Measurements from ENCODE around the gene ALK.

The ALK gene

GRCh38 chr2:29452036-29452435 is 469.4 kb downstream of the ALK start:
- Mint-ChIP-seq H3K9me3 (ENCODE audit: low read depth) (no peaks in the 10 kb centered on the region), H3K36me3 (no peaks in the 10 kb centered on the region), H3K4me3 (no peak overlapping the region), H3K27ac (no peak overlapping the region), H3K4me1 (ENCODE audit: low read depth) (no peaks in the 10 kb centered on the region), H3K27me3 (peaks cover 6% of the 10 kb centered on the region)

GRCh38 chr2:29450596-29451222 is 470.7 kb downstream of the ALK start:
- Mint-ChIP-seq H3K27ac (no peak overlapping the region), H3K9me3 (ENCODE audit: low read depth) (no peaks in the 10 kb centered on the region), H3K4me1 (ENCODE audit: low read depth) (no peaks in the 10 kb centered on the region), H3K27me3 (peaks cover 4% of the 10 kb centered on the region), H3K4me3 (no peak overlapping the region), H3K36me3 (no peaks in the 10 kb centered on the region)

GRCh38 chr2:29449499-29449898 is 471.9 kb downstream of the ALK start:
- Mint-ChIP-seq H3K36me3 (no peaks in the 10 kb centered on the region), H3K27ac (no peak overlapping the region), H3K9me3 (ENCODE audit: low read depth) (no peaks in the 10 kb centered on the region), H3K4me3 (no peak overlapping the region), H3K27me3 (peaks cover 4% of the 10 kb centered on the region), H3K4me1 (ENCODE audit: low read depth) (no peaks in the 10 kb centered on the region)

- H3K36me3 Mint-ChIP-seq = no peaks in the 10 kb centered on the region
- no peaks in the 10 kb centered on the region for H3K9me3 Mint-ChIP-seq (ENCODE audit: low read depth)
- H3K4me3 Mint-ChIP-seq = no peak overlapping the region
- no peaks in the 10 kb centered on the region for H3K4me1 Mint-ChIP-seq (ENCODE audit: low read depth)
- H3K27me3 Mint-ChIP-seq = peaks cover 4% of the 10 kb centered on the region
- H3K27ac Mint-ChIP-seq = no peak overlapping the region
Measured at GRCh38 chr2:29448096-29448688, 473.2 kb downstream of the ALK start.

GRCh38 chr2:29447513-29447912 is 473.9 kb downstream of the ALK start:
- no peaks in the 10 kb centered on the region for H3K9me3 Mint-ChIP-seq (ENCODE audit: low read depth)
- no peak overlapping the region for H3K4me3 Mint-ChIP-seq
- H3K27me3 Mint-ChIP-seq = peaks cover 4% of the 10 kb centered on the region
- H3K4me1 Mint-ChIP-seq (ENCODE audit: low read depth) = no peaks in the 10 kb centered on the region
- no peaks in the 10 kb centered on the region for H3K36me3 Mint-ChIP-seq
- H3K27ac Mint-ChIP-seq = no peak overlapping the region

- Mint-ChIP-seq H3K27me3 (peaks cover 6% of the 10 kb centered on the region), H3K27ac (no peak overlapping the region), H3K36me3 (no peaks in the 10 kb centered on the region), H3K4me1 (ENCODE audit: low read depth) (no peaks in the 10 kb centered on the region), H3K4me3 (no peak overlapping the region), H3K9me3 (ENCODE audit: low read depth) (no peaks in the 10 kb centered on the region)
Measured at GRCh38 chr2:29446847-29447246, 474.5 kb downstream of the ALK start.

GRCh38 chr2:29444150-29444549 is 477.2 kb downstream of the ALK start:
- Mint-ChIP-seq H3K4me3 (no peak overlapping the region), H3K27me3 (peaks cover 8% of the 10 kb centered on the region), H3K36me3 (no peaks in the 10 kb centered on the region), H3K27ac (no peak overlapping the region), H3K9me3 (ENCODE audit: low read depth) (no peaks in the 10 kb centered on the region), H3K4me1 (ENCODE audit: low read depth) (no peaks in the 10 kb centered on the region)

- H3K9me3 Mint-ChIP-seq (ENCODE audit: low read depth) = no peaks in the 10 kb centered on the region
- H3K4me1 Mint-ChIP-seq (ENCODE audit: low read depth) = no peaks in the 10 kb centered on the region
- H3K4me3 Mint-ChIP-seq = no peak overlapping the region
- H3K27me3 Mint-ChIP-seq = peaks cover 8% of the 10 kb centered on the region
- no peaks in the 10 kb centered on the region for H3K36me3 Mint-ChIP-seq
- no peak overlapping the region for H3K27ac Mint-ChIP-seq
Measured at GRCh38 chr2:29443627-29444026, 477.8 kb downstream of the ALK start.

- Mint-ChIP-seq H3K4me3 (no peak overlapping the region), H3K9me3 (ENCODE audit: low read depth) (no peaks in the 10 kb centered on the region), H3K27ac (no peak overlapping the region), H3K4me1 (ENCODE audit: low read depth) (no peaks in the 10 kb centered on the region), H3K36me3 (no peaks in the 10 kb centered on the region), H3K27me3 (peaks cover 8% of the 10 kb centered on the region)
Measured at GRCh38 chr2:29443151-29443550, 478.2 kb downstream of the ALK start.

GRCh38 chr2:29440921-29441623 is 480.3 kb downstream of the ALK start:
- H3K4me1 Mint-ChIP-seq (ENCODE audit: low read depth) = no peaks in the 10 kb centered on the region
- no peak overlapping the region for H3K27ac Mint-ChIP-seq
- H3K4me3 Mint-ChIP-seq = no peak overlapping the region
- peaks cover 8% of the 10 kb centered on the region for H3K27me3 Mint-ChIP-seq
- no peaks in the 10 kb centered on the region for H3K9me3 Mint-ChIP-seq (ENCODE audit: low read depth)
- H3K36me3 Mint-ChIP-seq = no peaks in the 10 kb centered on the region

- H3K36me3 Mint-ChIP-seq = no peaks in the 10 kb centered on the region
- H3K27ac Mint-ChIP-seq = no peak overlapping the region
- no peaks in the 10 kb centered on the region for H3K4me1 Mint-ChIP-seq (ENCODE audit: low read depth)
- no peak overlapping the region for H3K4me3 Mint-ChIP-seq
- H3K9me3 Mint-ChIP-seq (ENCODE audit: low read depth) = no peaks in the 10 kb centered on the region
- H3K27me3 Mint-ChIP-seq = no peaks in the 10 kb centered on the region
Measured at GRCh38 chr2:29433920-29434319, 487.5 kb downstream of the ALK start.

- Mint-ChIP-seq H3K9me3 (ENCODE audit: low read depth) (no peaks in the 10 kb centered on the region), H3K4me3 (no peak overlapping the region)
Measured at GRCh38 chr2:29433128-29433527, 488.3 kb downstream of the ALK start.

GRCh38 chr2:29431485-29431884 is 489.9 kb downstream of the ALK start:
- Mint-ChIP-seq H3K9me3 (ENCODE audit: low read depth) (no peaks in the 10 kb centered on the region), H3K27ac (no peak overlapping the region), H3K4me1 (ENCODE audit: low read depth) (no peaks in the 10 kb centered on the region), H3K27me3 (no peaks in the 10 kb centered on the region), H3K4me3 (no peak overlapping the region), H3K36me3 (no peaks in the 10 kb centered on the region)

More at GRCh38 chr2:29433128-29433527, 488.3 kb downstream of the ALK start:
- Mint-ChIP-seq H3K4me1 (ENCODE audit: low read depth) (no peaks in the 10 kb centered on the region), H3K27me3 (no peaks in the 10 kb centered on the region), H3K36me3 (no peaks in the 10 kb centered on the region), H3K27ac (no peak overlapping the region)

- Mint-ChIP-seq H3K36me3 (no peaks in the 10 kb centered on the region), H3K4me1 (ENCODE audit: low read depth) (no peaks in the 10 kb centered on the region), H3K4me3 (no peak overlapping the region), H3K27me3 (no peaks in the 10 kb centered on the region), H3K9me3 (ENCODE audit: low read depth) (no peaks in the 10 kb centered on the region), H3K27ac (no peak overlapping the region)
Measured at GRCh38 chr2:29430382-29431112, 490.8 kb downstream of the ALK start.

GRCh38 chr2:29426354-29426753 is 495.0 kb downstream of the ALK start:
- Mint-ChIP-seq H3K36me3 (no peaks in the 10 kb centered on the region), H3K4me3 (no peak overlapping the region), H3K9me3 (ENCODE audit: low read depth) (no peaks in the 10 kb centered on the region), H3K27ac (no peak overlapping the region), H3K4me1 (ENCODE audit: low read depth) (no peaks in the 10 kb centered on the region), H3K27me3 (peaks cover 7% of the 10 kb centered on the region)
